Stomach (tissue), 4 donors: ENCODE measurements around the gene REPS2.

Source experiments
- CTCF ChIP-seq, 7 experiments: fragments of 450-650 bp in 4 of 7; fragments of 200-600 bp in 3 of 7; sonication (generic) in 3 of 7; IDR thresholded peaks; one replicate each; pipeline ENCODE4 v1.5.1; 2016 to 2019; ENCODE audit warnings: antibody characterized with exemption in 7 of 7, control low read depth in 2 of 7, mild to moderate bottlenecking in 1 of 7
- EP300 ChIP-seq: sonication (generic); formaldehyde crosslinking; IDR thresholded peaks from one replicate; pipeline ENCODE4 v1.6.1; 2017; ENCODE audit warnings: antibody characterized with exemption
- POLR2AphosphoS5 ChIP-seq, 3 donors: sonication (generic); formaldehyde crosslinking; IDR thresholded peaks; one replicate each; pipeline ENCODE4 v1.6.1; 2016; ENCODE audit warnings: antibody characterized with exemption in 3 of 3

- TF ChIP-seq EP300 (no peak), CTCF (IDR thresholded peaks at IDR 0.05) (no peak), POLR2AphosphoS5 (IDR thresholded peaks at IDR 0.05) (no peak)
These were observed 47.4 kb downstream of the REPS2 start for GRCh38 chrX:16993791-16994318.
